Stimulated activated CD8-positive, alpha-beta memory T cell treated with anti-CD3 and anti-CD28 coated beads, Interleukin-15, amount 100 ng/mL, for 4 hours (primary cell): ENCODE data around the gene CCDC33.

Source experiments
- DNase-seq, 2 donors: peaks; one replicate each; pipeline ENCODE4 v3.0.0-alpha.2; 2020; ENCODE audit warnings: low read depth in 2 of 2

CCDC33 gene

GRCh38 chr15:74311734-74312444 lies 75.8 kb downstream of the CCDC33 start:
- DNase-seq, result no peak

DNA sequence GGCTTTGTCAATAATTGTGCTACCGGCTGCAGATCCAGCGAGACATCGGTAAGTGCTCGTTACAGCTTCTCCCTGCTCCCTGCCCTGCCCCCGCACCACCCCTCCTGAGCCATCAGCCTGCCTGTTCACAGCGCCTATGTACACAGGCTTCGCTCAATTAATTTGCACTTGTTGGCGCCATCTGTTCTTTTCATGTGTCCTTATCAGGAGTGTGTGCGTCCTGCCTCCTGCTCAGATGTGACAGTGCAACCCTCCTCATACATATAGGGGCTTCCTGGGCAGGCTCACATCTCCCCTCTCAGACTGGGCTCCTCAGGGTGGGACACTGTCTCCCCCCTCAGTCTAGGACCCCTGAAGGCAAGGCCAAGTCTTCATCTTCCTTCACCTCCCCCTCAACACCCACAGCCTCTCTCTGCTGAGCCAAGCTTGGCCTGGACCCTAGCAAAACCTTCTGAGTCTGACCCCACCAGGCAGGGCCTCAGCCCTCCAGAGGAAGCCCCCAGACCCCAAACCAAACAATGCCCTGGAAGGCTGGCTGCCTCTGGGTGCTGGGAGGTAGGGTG lies 76.4 kb downstream of the CCDC33 start:
- no peak for DNase-seq

DNA sequence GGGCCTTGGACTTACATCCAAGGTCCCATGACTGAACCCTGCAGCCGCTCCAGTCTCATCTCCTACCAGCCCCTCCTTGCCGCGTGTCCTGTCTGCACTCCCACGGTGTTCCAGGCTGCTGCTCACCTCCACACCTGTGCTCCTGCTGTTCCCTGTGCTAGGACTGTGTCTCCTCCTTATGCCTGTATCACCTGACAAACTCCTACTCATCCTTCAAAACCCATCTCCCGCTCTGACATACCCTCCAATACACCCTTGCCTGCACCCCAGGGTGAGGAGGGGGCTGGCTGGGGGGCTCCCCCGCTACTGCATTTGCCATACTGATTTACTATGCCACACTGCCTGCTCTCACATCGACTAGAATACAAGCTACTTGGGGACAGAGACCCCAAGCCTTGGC lies 77.8 kb downstream of the CCDC33 start:
- no peak for DNase-seq

DNA sequence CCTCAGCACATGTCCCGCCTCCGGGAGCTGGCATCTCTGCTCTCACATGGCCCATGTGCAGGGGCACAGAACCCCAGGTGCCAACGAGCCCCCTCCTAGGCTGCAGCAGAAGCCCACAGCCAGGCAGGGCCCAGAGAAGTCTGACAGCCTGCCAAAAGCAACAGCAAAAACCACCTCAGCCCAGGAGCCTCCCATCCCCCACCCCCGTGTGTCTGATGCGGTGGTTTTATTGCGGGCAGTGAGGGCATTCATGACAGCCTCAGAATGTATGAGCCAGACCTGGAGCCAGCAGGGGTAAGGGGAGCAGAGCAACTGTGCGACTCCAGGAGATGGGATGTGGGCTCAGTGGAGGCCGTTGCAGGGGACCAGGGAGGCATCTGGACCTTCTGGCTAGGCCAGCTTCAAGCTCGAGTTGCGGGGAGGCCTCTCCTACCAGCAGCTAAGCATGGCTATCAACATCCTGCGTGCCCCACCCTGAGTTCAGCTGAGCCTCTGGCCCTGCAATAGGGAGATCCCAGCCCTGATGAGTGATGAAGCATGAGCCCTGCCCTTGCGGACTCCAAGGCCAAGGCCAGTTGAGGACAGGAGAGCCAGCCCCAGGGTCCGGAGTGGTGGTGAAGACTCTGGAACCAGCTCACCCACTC lies 78.8 kb downstream of the CCDC33 start:
- no peak for DNase-seq

DNA sequence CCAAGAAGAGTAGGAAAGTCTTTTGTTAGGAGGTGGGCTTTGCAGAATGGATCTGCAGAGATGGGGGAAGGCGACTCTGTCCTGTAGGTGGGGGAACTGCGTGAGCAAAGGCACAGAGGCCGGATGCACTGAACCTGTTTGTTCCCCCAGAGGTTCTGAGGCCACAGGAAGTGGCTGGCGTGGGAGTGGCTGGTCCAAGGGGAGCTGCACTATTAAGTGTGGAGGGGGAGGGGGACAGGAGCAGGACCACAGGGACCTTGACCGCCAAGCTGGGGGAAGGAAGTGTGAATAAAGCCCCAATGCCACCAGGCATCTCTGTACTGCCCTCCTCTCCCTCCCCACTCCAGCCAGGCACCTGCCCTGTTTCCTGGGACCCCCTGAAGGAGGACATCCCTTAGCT lies 79.5 kb downstream of the CCDC33 start:
- no peak for DNase-seq

DNA sequence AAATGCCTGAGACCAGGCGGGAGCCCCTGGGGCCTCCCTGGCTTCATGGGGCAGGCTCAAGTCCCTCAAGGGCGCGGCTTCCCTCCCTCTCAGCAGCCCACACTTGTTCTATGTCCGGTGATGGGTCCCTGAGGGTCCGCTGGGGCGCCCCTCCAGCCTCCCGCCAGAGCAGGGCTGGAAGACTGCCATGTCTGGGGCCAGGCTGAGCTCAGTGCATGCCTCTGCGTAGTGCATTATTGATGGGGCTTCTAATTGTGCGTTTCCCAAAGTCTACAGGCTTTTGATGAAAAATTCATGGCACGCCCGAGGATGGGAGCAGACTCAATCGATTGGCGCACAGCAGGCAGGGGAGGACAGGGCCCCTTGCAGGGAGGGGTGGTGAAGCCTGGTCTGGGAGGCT lies 80.0 kb downstream of the CCDC33 start:
- no peak for DNase-seq

DNA sequence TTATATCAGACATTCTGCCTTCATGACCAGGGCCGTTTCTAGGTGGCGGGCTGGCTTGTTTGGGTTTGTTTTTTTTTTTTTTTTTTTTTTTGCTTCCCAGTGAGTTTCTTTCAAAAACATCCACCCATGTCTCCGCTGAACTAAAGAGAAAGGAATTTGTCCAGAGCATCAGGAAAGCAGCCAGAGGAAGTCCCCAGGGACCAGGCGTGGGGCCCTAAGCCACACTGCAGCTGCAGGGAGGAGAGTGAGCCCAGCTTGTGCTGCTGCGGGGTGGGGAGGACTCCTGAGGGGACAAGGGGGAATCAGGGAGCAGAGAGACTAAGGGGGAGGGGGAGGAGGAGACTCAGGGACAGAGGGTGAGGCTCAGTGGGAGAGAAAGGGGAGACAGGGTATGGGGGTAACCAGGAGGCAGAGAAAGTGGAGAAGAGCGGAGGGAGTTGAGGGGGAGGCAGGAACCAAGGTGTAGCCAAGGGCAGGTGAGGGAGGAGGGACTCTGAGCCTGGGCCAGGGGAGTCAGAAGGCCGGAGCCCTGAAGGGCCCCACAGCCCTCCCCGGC lies 81.8 kb downstream of the CCDC33 start:
- DNase-seq, result no peak

DNA sequence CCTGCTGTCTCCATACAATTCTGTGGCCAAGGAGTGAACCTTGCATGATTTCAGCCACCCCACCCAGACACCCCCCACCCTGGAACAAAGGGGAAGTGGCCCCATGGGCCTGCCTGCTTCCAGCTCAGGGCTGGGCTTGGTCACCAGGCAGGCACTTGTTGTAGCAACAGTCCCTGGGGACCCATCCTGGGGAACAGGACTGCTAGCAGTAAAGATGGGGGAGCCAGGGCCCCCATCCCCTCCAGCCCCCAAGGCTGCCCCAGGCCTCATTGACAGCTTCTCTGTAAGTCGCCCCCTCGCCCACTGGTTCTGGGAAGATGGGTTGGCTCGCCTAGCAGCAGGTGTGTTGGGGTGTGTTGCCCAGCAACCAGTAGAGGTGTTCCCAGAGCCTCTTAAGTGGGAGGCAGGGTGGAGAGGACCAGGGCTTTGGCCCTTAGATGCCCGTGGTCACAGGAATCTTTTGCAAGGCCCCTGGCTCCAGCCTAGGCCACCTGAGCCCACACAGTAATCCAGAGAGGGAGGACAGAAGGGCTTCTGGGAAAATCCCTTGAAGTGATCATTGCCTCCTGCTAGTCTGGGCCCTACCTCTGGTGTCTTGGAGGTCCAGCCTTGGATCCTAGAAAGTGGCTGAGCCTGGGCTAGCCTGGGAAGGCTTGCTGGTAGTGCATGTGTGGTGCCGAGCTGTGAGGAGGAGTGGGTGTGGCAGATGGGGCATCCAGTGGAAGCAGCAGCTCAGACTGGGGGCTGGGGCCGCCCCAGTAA lies 82.4 kb downstream of the CCDC33 start:
- no peak for DNase-seq

- DNase-seq, result no peak
Observed at GRCh38 chr15:74319138-74319460, 83.0 kb downstream of the CCDC33 start.

- DNase-seq, result no peak
Observed at GRCh38 chr15:74319596-74320351, 83.6 kb downstream of the CCDC33 start.

DNA sequence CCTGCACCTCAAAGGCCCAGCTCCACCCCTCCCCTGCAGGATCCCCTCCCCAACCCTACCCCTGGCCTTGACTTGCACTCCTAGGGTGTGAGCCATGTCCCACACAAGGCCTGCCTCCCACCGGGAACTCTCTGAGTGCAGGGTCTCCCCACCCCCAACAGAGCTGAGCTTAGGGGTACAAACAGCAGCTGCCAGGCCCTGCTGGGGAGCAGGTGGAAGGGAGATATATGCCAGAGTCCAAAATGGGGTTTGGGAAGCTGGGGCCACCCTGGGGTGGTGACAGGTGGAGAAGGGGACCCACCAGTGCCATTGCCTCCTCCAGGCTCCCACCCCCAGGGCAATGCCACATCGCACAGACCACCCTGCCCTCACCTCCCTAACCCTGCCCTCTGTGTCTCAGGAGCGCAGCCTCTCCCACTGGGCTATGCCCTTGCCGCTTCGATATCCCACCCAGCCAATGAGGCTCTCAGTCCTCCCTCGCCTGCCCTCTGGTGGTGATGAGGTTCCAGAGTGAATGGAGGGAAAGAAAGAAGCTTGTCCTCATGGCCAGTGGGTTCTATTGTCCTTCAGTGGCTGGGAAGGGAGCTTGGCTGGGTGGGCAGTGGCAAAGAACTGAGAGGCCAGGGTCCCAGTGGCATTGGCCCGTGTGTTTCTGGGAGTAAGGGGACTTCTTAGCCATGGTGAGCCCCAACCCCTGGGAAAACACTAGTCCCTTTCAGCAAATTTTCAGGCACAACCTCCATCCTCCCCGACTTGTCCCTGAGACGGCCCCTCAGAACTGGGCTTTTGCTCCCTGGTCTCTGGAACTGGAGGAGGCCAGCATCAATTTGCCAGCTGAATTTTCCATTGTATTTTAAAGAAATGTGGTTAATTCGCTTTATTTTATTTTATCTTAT lies 84.5 kb downstream of the CCDC33 start:
- DNase-seq, result no peak

DNA sequence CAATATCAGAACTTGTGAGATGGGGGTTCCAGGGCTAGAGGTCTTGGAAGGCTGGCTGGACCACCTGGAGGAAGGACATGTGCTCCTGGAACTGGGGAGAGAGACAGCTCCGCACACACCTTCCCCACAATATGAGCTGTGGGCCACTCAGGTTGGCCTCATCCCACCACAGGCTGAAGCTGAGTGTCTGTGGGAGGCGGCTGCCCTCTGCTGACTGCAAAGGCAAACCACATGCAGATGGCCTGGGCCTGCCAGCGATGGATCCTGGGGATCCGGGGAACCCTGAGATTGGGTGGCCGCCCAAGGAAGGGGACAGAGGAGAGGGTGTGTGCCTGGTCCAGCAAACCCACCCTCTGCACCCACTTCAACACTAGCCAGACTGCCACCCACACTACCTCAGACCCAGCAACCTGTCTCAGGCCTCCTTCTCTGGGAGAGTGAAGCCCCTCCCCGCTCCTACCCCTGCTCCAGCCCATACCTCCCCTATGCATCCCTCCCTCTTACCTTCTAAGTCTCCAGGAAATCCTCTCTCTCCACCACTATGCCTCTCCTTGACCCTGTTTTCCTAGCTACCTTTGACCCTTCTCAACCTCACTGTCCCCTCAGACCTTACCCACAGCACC lies 86.5 kb downstream of the CCDC33 start:
- DNase-seq, result peak in 1 of 2 donors; percentile 39

GRCh38 chr15:74324714-74325113 lies 88.6 kb downstream of the CCDC33 start:
- DNase-seq, result no peak

- no peak for DNase-seq
Observed at GRCh38 chr15:74326746-74327145, 90.6 kb downstream of the CCDC33 start.

GRCh38 chr15:74327756-74328155 lies 91.6 kb downstream of the CCDC33 start:
- no peak for DNase-seq

GRCh38 chr15:74328331-74329056 lies 92.4 kb downstream of the CCDC33 start:
- DNase-seq, result no peak

DNA sequence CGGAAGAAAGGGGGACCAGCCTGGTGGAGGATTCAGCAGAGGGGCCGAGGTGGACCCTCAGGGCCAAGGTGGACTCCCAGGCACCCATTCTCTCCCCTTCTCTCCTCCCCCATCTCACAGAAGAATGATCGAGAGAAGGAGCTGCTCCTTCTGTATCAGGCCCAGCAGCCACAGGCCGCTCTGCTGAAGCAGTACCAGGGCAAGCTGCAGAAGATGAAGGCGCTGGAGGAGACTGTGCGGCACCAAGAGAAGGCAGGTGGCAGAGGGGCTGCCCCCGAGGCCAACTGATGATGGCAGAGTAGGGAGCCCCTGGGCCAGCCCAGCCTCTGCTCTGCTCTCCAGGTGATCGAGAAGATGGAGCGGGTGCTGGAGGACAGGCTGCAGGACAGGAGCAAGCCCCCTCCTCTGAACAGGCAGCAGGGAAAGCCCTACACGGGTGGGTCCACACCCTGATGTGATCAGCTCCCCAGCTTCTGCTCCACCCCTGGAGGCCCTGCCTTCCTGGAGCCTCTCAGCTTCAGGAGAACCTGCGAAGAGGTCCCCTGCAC lies 94.8 kb downstream of the CCDC33 start:
- DNase-seq, result no peak

GRCh38 chr15:74332011-74332410 lies 95.9 kb downstream of the CCDC33 start:
- no peak for DNase-seq

DNA sequence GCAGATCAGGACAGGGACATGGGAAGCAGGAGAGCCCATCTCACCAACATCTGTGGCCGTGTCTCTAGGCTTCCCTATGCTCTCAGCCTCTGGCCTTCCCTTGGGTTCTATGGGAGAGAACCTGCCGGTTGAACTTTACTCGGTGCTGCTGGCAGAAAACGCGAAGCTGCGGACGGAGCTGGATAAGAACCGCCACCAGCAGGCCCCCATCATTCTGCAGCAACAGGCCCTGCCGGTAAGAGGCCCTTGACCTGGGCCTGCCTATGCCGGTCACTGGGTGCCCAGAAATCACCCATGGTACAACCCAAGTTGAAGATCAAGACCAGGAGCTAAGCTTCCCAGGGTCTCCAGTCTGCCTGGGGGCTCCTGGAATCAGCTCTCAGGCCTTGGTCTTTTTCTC lies 96.5 kb downstream of the CCDC33 start:
- no peak for DNase-seq
